Measurements from ENCODE around the gene ANKDD1A. TPM values are rescaled to one million over a fixed set of nuclear protein-coding genes. Genes with fewer than 3 reads are reported as not detected.

ANKDD1A gene
- total RNA-seq, 1 experiment from 2014 or later, result 1.8 TPM

DNA sequence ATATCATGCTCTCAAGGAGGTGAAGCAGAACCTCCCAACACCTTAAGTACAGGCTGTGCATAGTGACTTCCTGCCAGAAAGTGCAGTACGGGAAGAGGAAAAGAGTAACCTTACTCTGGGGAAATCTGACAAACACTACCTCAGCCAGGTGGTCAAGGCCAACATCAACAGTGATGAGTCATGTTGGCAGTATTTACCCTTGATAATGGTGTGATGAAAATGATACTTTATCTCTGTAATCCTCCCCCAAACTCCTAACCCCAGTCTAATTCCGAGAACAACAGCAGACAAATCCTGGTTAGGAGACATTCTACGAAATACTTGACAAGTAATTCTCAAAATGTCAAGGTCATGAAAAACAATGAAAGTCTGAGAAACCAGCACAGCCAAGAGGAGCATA, 26.5 kb downstream of the ANKDD1A start:
- Histone ChIP-seq H3K9me2 (replicated peaks; ENCODE audit: insufficient read depth, low read length) (no peaks in the 10 kb centered on the region), H3K27me3 (ENCODE audit: low read length) (no peaks in the 10 kb centered on the region), H3K4me1 (ENCODE audit: low read length) (no peaks in the 10 kb centered on the region), H3K79me2 (ENCODE audit: low read length) (no peaks in the 10 kb centered on the region), H3K9me3 (ENCODE audit: low read length) (no peaks in the 10 kb centered on the region), H3K4me2 (ENCODE audit: low read depth, low read length, poor library complexity, severe bottlenecking) (no peak overlapping the region), H3K36me3 (ENCODE audit: insufficient read depth, low read length) (no peaks in the 10 kb centered on the region), H3K27ac (ENCODE audit: low read length) (no peak overlapping the region), H4K20me1 (ENCODE audit: insufficient read depth, low read depth, low read length) (no peaks in the 10 kb centered on the region), H3K9ac (ENCODE audit: low read length) (no peak overlapping the region), H2AFZ (ENCODE audit: low read length) (no peak overlapping the region), H3K4me3 (ENCODE audit: low read length) (no peak overlapping the region)
- no peak for DNase-seq

DNA sequence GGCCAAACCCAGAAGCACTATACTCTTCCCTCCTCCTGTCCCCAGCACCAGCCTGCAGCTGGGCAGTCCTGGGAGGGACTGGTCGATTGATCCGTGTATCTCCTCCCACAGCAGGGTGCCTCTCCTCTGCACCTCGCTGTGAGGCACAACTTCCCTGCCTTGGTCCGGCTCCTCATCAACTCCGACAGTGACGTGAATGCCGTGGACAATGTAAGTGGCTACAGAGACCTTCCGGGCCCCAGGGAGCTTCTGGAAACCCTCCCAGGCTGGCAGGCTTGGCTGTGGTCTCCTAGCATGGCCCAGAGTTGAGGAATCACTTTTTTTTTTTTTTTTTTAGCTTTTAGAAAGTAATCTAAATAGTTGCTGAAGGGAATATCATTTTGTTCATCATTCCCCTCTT, 30.7 kb downstream of the ANKDD1A start:
- Histone ChIP-seq H3K4me3 (ENCODE audit: low read length) (no peak overlapping the region), H4K20me1 (ENCODE audit: insufficient read depth, low read depth, low read length) (no peaks in the 10 kb centered on the region), H3K79me2 (ENCODE audit: low read length) (no peaks in the 10 kb centered on the region), H3K27me3 (ENCODE audit: low read length) (no peaks in the 10 kb centered on the region), H2AFZ (ENCODE audit: low read length) (no peak overlapping the region), H3K4me2 (ENCODE audit: low read depth, low read length, poor library complexity, severe bottlenecking) (no peak overlapping the region), H3K9me2 (replicated peaks; ENCODE audit: insufficient read depth, low read length) (no peaks in the 10 kb centered on the region), H3K27ac (ENCODE audit: low read length) (no peak overlapping the region), H3K9ac (ENCODE audit: low read length) (no peak overlapping the region), H3K36me3 (ENCODE audit: insufficient read depth, low read length) (no peaks in the 10 kb centered on the region), H3K4me1 (ENCODE audit: low read length) (no peaks in the 10 kb centered on the region), H3K9me3 (ENCODE audit: low read length) (no peaks in the 10 kb centered on the region)
- DNase-seq, result no peak

GRCh38 chr15:64943512-64944225, 32.0 kb downstream of the ANKDD1A start:
- Histone ChIP-seq H3K9ac (ENCODE audit: low read length) (no peak overlapping the region), H3K4me2 (ENCODE audit: low read depth, low read length, poor library complexity, severe bottlenecking) (no peak overlapping the region), H3K4me1 (ENCODE audit: low read length) (no peaks in the 10 kb centered on the region), H3K4me3 (ENCODE audit: low read length) (no peak overlapping the region), H2AFZ (ENCODE audit: low read length) (no peak overlapping the region), H3K9me3 (ENCODE audit: low read length) (no peaks in the 10 kb centered on the region), H3K9me2 (replicated peaks; ENCODE audit: insufficient read depth, low read length) (no peaks in the 10 kb centered on the region), H3K27me3 (ENCODE audit: low read length) (no peaks in the 10 kb centered on the region), H4K20me1 (ENCODE audit: insufficient read depth, low read depth, low read length) (no peaks in the 10 kb centered on the region), H3K36me3 (ENCODE audit: insufficient read depth, low read length) (no peaks in the 10 kb centered on the region), H3K79me2 (ENCODE audit: low read length) (no peaks in the 10 kb centered on the region), H3K27ac (ENCODE audit: low read length) (no peak overlapping the region)
- no peak for DNase-seq

GRCh38 chr15:64944961-64945360, 33.3 kb downstream of the ANKDD1A start:
- Histone ChIP-seq H3K36me3 (ENCODE audit: insufficient read depth, low read length) (no peaks in the 10 kb centered on the region), H2AFZ (ENCODE audit: low read length) (no peak overlapping the region), H4K20me1 (ENCODE audit: insufficient read depth, low read depth, low read length) (no peaks in the 10 kb centered on the region), H3K4me3 (ENCODE audit: low read length) (no peak overlapping the region), H3K27ac (ENCODE audit: low read length) (no peak overlapping the region), H3K27me3 (ENCODE audit: low read length) (no peaks in the 10 kb centered on the region), H3K4me1 (ENCODE audit: low read length) (no peaks in the 10 kb centered on the region), H3K79me2 (ENCODE audit: low read length) (no peaks in the 10 kb centered on the region), H3K4me2 (ENCODE audit: low read depth, low read length, poor library complexity, severe bottlenecking) (no peak overlapping the region), H3K9me2 (replicated peaks; ENCODE audit: insufficient read depth, low read length) (no peaks in the 10 kb centered on the region), H3K9me3 (ENCODE audit: low read length) (no peaks in the 10 kb centered on the region), H3K9ac (ENCODE audit: low read length) (no peak overlapping the region)
- DNase-seq, result no peak

- H3K4me2 ChIP-seq (ENCODE audit: low read depth, low read length, poor library complexity, severe bottlenecking), result no peak overlapping the region
- H3K79me2 ChIP-seq (ENCODE audit: low read length), result no peaks in the 10 kb centered on the region
- H3K9me3 ChIP-seq (ENCODE audit: low read length), result no peaks in the 10 kb centered on the region
- H3K36me3 ChIP-seq (ENCODE audit: insufficient read depth, low read length), result no peaks in the 10 kb centered on the region
- H3K4me3 ChIP-seq (ENCODE audit: low read length), result no peak overlapping the region
- no peak for DNase-seq
- no peaks in the 10 kb centered on the region for H3K9me2 ChIP-seq (replicated peaks; ENCODE audit: insufficient read depth, low read length)
- H3K27ac ChIP-seq (ENCODE audit: low read length), result no peak overlapping the region
- H4K20me1 ChIP-seq (ENCODE audit: insufficient read depth, low read depth, low read length), result no peaks in the 10 kb centered on the region
- H3K27me3 ChIP-seq (ENCODE audit: low read length), result no peaks in the 10 kb centered on the region
- no peak overlapping the region for H3K9ac ChIP-seq (ENCODE audit: low read length)
- H2AFZ ChIP-seq (ENCODE audit: low read length), result no peak overlapping the region
- no peaks in the 10 kb centered on the region for H3K4me1 ChIP-seq (ENCODE audit: low read length)
Observed at GRCh38 chr15:64947211-64947610, 35.5 kb downstream of the ANKDD1A start.

- Histone ChIP-seq H3K27me3 (ENCODE audit: low read length) (no peaks in the 10 kb centered on the region), H3K4me2 (ENCODE audit: low read depth, low read length, poor library complexity, severe bottlenecking) (no peak overlapping the region), H3K27ac (ENCODE audit: low read length) (no peak overlapping the region), H2AFZ (ENCODE audit: low read length) (no peak overlapping the region), H3K4me1 (ENCODE audit: low read length) (no peaks in the 10 kb centered on the region), H4K20me1 (ENCODE audit: insufficient read depth, low read depth, low read length) (no peaks in the 10 kb centered on the region), H3K9ac (ENCODE audit: low read length) (no peak overlapping the region), H3K36me3 (ENCODE audit: insufficient read depth, low read length) (no peaks in the 10 kb centered on the region), H3K9me3 (ENCODE audit: low read length) (no peaks in the 10 kb centered on the region), H3K79me2 (ENCODE audit: low read length) (no peaks in the 10 kb centered on the region), H3K9me2 (replicated peaks; ENCODE audit: insufficient read depth, low read length) (no peaks in the 10 kb centered on the region), H3K4me3 (ENCODE audit: low read length) (no peak overlapping the region)
- no peak for DNase-seq
Observed at GRCh38 chr15:64948916-64949315, 37.2 kb downstream of the ANKDD1A start.

GRCh38 chr15:64949383-64950186, 37.9 kb downstream of the ANKDD1A start:
- H3K36me3 ChIP-seq (ENCODE audit: insufficient read depth, low read length), result no peaks in the 10 kb centered on the region
- no peaks in the 10 kb centered on the region for H4K20me1 ChIP-seq (ENCODE audit: insufficient read depth, low read depth, low read length)
- H3K9me3 ChIP-seq (ENCODE audit: low read length), result no peaks in the 10 kb centered on the region
- H3K27ac ChIP-seq (ENCODE audit: low read length), result no peak overlapping the region
- no peaks in the 10 kb centered on the region for H3K9me2 ChIP-seq (replicated peaks; ENCODE audit: insufficient read depth, low read length)
- DNase-seq, result peak; percentile 47
- H2AFZ ChIP-seq (ENCODE audit: low read length), result no peak overlapping the region
- no peaks in the 10 kb centered on the region for H3K79me2 ChIP-seq (ENCODE audit: low read length)
- H3K27me3 ChIP-seq (ENCODE audit: low read length), result no peaks in the 10 kb centered on the region
- no peak overlapping the region for H3K4me3 ChIP-seq (ENCODE audit: low read length)
- H3K9ac ChIP-seq (ENCODE audit: low read length), result no peak overlapping the region
- H3K4me2 ChIP-seq (ENCODE audit: low read depth, low read length, poor library complexity, severe bottlenecking), result no peak overlapping the region
- H3K4me1 ChIP-seq (ENCODE audit: low read length), result no peaks in the 10 kb centered on the region

- Histone ChIP-seq H3K9ac (ENCODE audit: low read length) (no peak overlapping the region), H3K9me2 (replicated peaks; ENCODE audit: insufficient read depth, low read length) (no peaks in the 10 kb centered on the region), H3K9me3 (ENCODE audit: low read length) (no peaks in the 10 kb centered on the region), H2AFZ (ENCODE audit: low read length) (no peak overlapping the region), H3K4me3 (ENCODE audit: low read length) (no peak overlapping the region), H3K27me3 (ENCODE audit: low read length) (no peaks in the 10 kb centered on the region), H3K27ac (ENCODE audit: low read length) (no peak overlapping the region), H3K4me2 (ENCODE audit: low read depth, low read length, poor library complexity, severe bottlenecking) (no peak overlapping the region), H3K79me2 (ENCODE audit: low read length) (no peaks in the 10 kb centered on the region), H3K4me1 (ENCODE audit: low read length) (no peaks in the 10 kb centered on the region), H3K36me3 (ENCODE audit: insufficient read depth, low read length) (peaks cover 7% of the 10 kb centered on the region), H4K20me1 (ENCODE audit: insufficient read depth, low read depth, low read length) (no peaks in the 10 kb centered on the region)
- peak; percentile 52 for DNase-seq
Observed at GRCh38 chr15:64950888-64951287, 39.2 kb downstream of the ANKDD1A start.

Data from Karpas-422 (cell line).